WTC11 (cell line): ENCODE results near the gene NOP9.

Experiments
- GABPB1 ChIP-seq: sonication (generic); formaldehyde crosslinking; IDR thresholded peaks from 2 replicates; pipeline ENCODE4 v1.8.1; 2023; ENCODE audit warnings: mild to moderate bottlenecking, missing genetic modification reagents
- NFE2L1 ChIP-seq: sonication (generic); formaldehyde crosslinking; IDR thresholded peaks from 2 replicates; pipeline ENCODE4 v1.8.1; 2023; ENCODE audit warnings: missing genetic modification reagents
- NR3C1 ChIP-seq: sonication (generic); formaldehyde crosslinking; conservative IDR thresholded peaks from 2 replicates; pipeline ENCODE4 v1.8.1; 2023; ENCODE audit warnings: low read depth, mild to moderate bottlenecking, missing genetic modification reagents
- SP1 ChIP-seq: sonication (generic); formaldehyde crosslinking; conservative IDR thresholded peaks from 2 replicates; pipeline ENCODE4 v1.8.1; 2022; ENCODE audit warnings: missing genetic modification reagents
- TEAD1 ChIP-seq: sonication (generic); formaldehyde crosslinking; IDR thresholded peaks from 2 replicates; pipeline ENCODE4 v1.8.0; 2022; ENCODE audit warnings: mild to moderate bottlenecking, missing genetic modification reagents
- TF ChIP-seq, protein P1 (sequence below): sonication (generic); formaldehyde crosslinking; IDR thresholded peaks from 2 replicates; pipeline ENCODE4 v1.8.0; 2023; ENCODE audit warnings: missing genetic modification reagents
- TF ChIP-seq, protein P2 (sequence below): fragments of 200-600 bp; IDR thresholded peaks from 2 replicates; pipeline ENCODE4 v1.8.0; 2022; ENCODE audit warnings: antibody characterized with exemption
- TF ChIP-seq, protein P3 (sequence below): fragments of 250-450 bp; sonication (Bioruptor Pico); IDR thresholded peaks from 2 replicates; pipeline ENCODE4 v2.1.2; 2022; ENCODE audit warnings: mild to moderate bottlenecking, moderate library complexity
- TF ChIP-seq, protein P4 (sequence below): sonication (generic); formaldehyde crosslinking; IDR thresholded peaks from 2 replicates; pipeline ENCODE4 v1.8.1; 2023; ENCODE audit warnings: mild to moderate bottlenecking, missing genetic modification reagents, borderline replicate concordance
- TF ChIP-seq, protein P5 (sequence below): sonication (generic); formaldehyde crosslinking; IDR thresholded peaks from 2 replicates; pipeline ENCODE4 v1.8.1; 2023; ENCODE audit warnings: mild to moderate bottlenecking, missing genetic modification reagents, moderate library complexity
- TF ChIP-seq, protein P6 (sequence below): sonication (generic); formaldehyde crosslinking; IDR thresholded peaks from 2 replicates; pipeline ENCODE4 v1.8.0; 2022; ENCODE audit warnings: mild to moderate bottlenecking, missing genetic modification reagents
- TF ChIP-seq, protein P7 (sequence below): sonication (generic); formaldehyde crosslinking; IDR thresholded peaks from 2 replicates; pipeline ENCODE4 v1.8.0; 2023; ENCODE audit warnings: mild to moderate bottlenecking, missing genetic modification reagents
- TF ChIP-seq, protein P8 (sequence below): sonication (generic); formaldehyde crosslinking; conservative IDR thresholded peaks from 2 replicates; pipeline ENCODE4 v1.8.1; 2022; ENCODE audit warnings: mild to moderate bottlenecking, missing genetic modification reagents

DNA sequence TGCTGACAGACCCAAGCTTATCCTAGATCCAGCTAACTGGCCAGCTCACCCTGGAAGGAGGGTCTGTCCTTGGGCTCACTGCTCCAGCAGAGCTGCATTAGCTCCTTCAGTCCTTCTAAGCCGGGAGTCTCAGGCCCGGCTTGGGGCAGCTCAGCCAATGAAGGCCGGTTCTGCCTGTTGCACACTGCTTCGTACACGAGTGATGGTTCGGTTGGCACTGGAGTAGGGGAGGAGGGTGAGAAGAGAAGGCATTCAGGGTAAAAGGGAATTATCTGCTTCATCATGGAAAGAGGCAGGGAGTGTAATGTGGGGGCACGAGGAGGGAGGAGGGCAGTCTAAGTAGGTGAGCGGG lies 38.1 kb downstream of the NOP9 start:
- TF ChIP-seq NR3C1 (no peak), NFE2L1 (CRISPR knock-in tag) (no peak), GABPB1 (CRISPR knock-in tag) (no peak), TEAD1 (CRISPR knock-in tag) (no peak), SP1 (no peak)
- TF ChIP-seq, protein P1, sequence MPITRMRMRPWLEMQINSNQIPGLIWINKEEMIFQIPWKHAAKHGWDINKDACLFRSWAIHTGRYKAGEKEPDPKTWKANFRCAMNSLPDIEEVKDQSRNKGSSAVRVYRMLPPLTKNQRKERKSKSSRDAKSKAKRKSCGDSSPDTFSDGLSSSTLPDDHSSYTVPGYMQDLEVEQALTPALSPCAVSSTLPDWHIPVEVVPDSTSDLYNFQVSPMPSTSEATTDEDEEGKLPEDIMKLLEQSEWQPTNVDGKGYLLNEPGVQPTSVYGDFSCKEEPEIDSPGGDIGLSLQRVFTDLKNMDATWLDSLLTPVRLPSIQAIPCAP (CRISPR knock-in tag): no peak
- TF ChIP-seq, protein P2, sequence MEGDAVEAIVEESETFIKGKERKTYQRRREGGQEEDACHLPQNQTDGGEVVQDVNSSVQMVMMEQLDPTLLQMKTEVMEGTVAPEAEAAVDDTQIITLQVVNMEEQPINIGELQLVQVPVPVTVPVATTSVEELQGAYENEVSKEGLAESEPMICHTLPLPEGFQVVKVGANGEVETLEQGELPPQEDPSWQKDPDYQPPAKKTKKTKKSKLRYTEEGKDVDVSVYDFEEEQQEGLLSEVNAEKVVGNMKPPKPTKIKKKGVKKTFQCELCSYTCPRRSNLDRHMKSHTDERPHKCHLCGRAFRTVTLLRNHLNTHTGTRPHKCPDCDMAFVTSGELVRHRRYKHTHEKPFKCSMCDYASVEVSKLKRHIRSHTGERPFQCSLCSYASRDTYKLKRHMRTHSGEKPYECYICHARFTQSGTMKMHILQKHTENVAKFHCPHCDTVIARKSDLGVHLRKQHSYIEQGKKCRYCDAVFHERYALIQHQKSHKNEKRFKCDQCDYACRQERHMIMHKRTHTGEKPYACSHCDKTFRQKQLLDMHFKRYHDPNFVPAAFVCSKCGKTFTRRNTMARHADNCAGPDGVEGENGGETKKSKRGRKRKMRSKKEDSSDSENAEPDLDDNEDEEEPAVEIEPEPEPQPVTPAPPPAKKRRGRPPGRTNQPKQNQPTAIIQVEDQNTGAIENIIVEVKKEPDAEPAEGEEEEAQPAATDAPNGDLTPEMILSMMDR: no peak
- TF ChIP-seq, protein P3, sequence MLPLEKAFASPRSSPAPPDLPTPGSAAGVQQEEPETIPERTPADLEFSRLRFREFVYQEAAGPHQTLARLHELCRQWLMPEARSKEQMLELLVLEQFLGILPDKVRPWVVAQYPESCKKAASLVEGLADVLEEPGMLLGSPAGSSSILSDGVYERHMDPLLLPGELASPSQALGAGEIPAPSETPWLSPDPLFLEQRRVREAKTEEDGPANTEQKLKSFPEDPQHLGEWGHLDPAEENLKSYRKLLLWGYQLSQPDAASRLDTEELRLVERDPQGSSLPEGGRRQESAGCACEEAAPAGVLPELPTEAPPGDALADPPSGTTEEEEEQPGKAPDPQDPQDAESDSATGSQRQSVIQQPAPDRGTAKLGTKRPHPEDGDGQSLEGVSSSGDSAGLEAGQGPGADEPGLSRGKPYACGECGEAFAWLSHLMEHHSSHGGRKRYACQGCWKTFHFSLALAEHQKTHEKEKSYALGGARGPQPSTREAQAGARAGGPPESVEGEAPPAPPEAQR (CRISPR knock-in tag): no peak
- TF ChIP-seq, protein P4, sequence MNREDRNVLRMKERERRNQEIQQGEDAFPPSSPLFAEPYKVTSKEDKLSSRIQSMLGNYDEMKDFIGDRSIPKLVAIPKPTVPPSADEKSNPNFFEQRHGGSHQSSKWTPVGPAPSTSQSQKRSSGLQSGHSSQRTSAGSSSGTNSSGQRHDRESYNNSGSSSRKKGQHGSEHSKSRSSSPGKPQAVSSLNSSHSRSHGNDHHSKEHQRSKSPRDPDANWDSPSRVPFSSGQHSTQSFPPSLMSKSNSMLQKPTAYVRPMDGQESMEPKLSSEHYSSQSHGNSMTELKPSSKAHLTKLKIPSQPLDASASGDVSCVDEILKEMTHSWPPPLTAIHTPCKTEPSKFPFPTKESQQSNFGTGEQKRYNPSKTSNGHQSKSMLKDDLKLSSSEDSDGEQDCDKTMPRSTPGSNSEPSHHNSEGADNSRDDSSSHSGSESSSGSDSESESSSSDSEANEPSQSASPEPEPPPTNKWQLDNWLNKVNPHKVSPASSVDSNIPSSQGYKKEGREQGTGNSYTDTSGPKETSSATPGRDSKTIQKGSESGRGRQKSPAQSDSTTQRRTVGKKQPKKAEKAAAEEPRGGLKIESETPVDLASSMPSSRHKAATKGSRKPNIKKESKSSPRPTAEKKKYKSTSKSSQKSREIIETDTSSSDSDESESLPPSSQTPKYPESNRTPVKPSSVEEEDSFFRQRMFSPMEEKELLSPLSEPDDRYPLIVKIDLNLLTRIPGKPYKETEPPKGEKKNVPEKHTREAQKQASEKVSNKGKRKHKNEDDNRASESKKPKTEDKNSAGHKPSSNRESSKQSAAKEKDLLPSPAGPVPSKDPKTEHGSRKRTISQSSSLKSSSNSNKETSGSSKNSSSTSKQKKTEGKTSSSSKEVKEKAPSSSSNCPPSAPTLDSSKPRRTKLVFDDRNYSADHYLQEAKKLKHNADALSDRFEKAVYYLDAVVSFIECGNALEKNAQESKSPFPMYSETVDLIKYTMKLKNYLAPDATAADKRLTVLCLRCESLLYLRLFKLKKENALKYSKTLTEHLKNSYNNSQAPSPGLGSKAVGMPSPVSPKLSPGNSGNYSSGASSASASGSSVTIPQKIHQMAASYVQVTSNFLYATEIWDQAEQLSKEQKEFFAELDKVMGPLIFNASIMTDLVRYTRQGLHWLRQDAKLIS: no peak
- TF ChIP-seq, protein P5, sequence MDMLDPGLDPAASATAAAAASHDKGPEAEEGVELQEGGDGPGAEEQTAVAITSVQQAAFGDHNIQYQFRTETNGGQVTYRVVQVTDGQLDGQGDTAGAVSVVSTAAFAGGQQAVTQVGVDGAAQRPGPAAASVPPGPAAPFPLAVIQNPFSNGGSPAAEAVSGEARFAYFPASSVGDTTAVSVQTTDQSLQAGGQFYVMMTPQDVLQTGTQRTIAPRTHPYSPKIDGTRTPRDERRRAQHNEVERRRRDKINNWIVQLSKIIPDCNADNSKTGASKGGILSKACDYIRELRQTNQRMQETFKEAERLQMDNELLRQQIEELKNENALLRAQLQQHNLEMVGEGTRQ: no peak
- TF ChIP-seq, protein P6, sequence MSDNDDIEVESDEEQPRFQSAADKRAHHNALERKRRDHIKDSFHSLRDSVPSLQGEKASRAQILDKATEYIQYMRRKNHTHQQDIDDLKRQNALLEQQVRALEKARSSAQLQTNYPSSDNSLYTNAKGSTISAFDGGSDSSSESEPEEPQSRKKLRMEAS (CRISPR knock-in tag): no peak
- TF ChIP-seq, protein P7, sequence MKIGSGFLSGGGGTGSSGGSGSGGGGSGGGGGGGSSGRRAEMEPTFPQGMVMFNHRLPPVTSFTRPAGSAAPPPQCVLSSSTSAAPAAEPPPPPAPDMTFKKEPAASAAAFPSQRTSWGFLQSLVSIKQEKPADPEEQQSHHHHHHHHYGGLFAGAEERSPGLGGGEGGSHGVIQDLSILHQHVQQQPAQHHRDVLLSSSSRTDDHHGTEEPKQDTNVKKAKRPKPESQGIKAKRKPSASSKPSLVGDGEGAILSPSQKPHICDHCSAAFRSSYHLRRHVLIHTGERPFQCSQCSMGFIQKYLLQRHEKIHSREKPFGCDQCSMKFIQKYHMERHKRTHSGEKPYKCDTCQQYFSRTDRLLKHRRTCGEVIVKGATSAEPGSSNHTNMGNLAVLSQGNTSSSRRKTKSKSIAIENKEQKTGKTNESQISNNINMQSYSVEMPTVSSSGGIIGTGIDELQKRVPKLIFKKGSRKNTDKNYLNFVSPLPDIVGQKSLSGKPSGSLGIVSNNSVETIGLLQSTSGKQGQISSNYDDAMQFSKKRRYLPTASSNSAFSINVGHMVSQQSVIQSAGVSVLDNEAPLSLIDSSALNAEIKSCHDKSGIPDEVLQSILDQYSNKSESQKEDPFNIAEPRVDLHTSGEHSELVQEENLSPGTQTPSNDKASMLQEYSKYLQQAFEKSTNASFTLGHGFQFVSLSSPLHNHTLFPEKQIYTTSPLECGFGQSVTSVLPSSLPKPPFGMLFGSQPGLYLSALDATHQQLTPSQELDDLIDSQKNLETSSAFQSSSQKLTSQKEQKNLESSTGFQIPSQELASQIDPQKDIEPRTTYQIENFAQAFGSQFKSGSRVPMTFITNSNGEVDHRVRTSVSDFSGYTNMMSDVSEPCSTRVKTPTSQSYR (CRISPR knock-in tag): no peak
- TF ChIP-seq, protein P8, sequence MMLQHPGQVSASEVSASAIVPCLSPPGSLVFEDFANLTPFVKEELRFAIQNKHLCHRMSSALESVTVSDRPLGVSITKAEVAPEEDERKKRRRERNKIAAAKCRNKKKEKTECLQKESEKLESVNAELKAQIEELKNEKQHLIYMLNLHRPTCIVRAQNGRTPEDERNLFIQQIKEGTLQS (CRISPR knock-in tag): no peak
